MCF 10A (cell line): ENCODE measurements around the gene GP1BB. TPM values are rescaled to one million over a fixed set of nuclear protein-coding genes. Genes with fewer than 3 reads are reported as not detected.

Experiments
- BruUV-seq: library from RNA; stranded (reverse); fragments of 400-500 nt; replicated peaks from 2 replicates; lab custom pipeline; 2021; lab: Mats Ljungman, UMichigan
- CTCF ChIA-PET: fragments of 300-600 bp; sonication (Branson Sonifier 250); formaldehyde crosslinking; extraction: SDS; loops from one replicate; lab custom pipeline; 2021; ENCODE audit warnings: antibody characterized with exemption, inconsistent platforms; lab: Yijun Ruan, JAX
- POLR2A ChIA-PET: fragments of 300-600, 350-650 bp; sonication (Branson Sonifier 250); formaldehyde crosslinking; extraction: SDS; loops from one replicate; lab custom pipeline; 2020; ENCODE audit warnings: antibody characterized with exemption, inconsistent platforms; lab: Yijun Ruan, JAX
- DNase-seq: peaks from one replicate; pipeline ENCODE4 v3.0.0-alpha.2; 2018; ENCODE audit not compliant: unreplicated experiment
- H3K27ac Mint-ChIP-seq: one replicate; pipeline ENCODE4 v1.8.0; 2022; ENCODE audit warnings: mild to moderate bottlenecking, low read depth, mixed read lengths; ENCODE audit not compliant: unreplicated experiment
- H3K27me3 Mint-ChIP-seq: one replicate; pipeline ENCODE4 v1.8.0; 2022; ENCODE audit warnings: mixed read lengths; ENCODE audit not compliant: insufficient read depth, unreplicated experiment
- H3K36me3 Mint-ChIP-seq: one replicate; pipeline ENCODE4 v1.8.0; 2022; ENCODE audit warnings: mild to moderate bottlenecking, moderate library complexity, mixed read lengths; ENCODE audit not compliant: insufficient read depth, unreplicated experiment
- H3K4me1 Mint-ChIP-seq: one replicate; pipeline ENCODE4 v1.8.0; 2022; ENCODE audit warnings: mixed read lengths; ENCODE audit not compliant: insufficient read depth, unreplicated experiment
- H3K4me3 Mint-ChIP-seq: one replicate; pipeline ENCODE4 v1.8.0; 2022; ENCODE audit warnings: mild to moderate bottlenecking, moderate library complexity, mixed read lengths; ENCODE audit not compliant: unreplicated experiment
- H3K9me3 Mint-ChIP-seq: one replicate; pipeline ENCODE4 v1.8.0; 2022; ENCODE audit warnings: mixed read lengths; ENCODE audit not compliant: unreplicated experiment
- CTCF ChIP-seq: fragments of 200-600 bp; IDR thresholded peaks from one replicate; pipeline ENCODE4 v1.8.0; 2022; ENCODE audit warnings: antibody characterized with exemption, mild to moderate bottlenecking; ENCODE audit not compliant: unreplicated experiment
- intact Hi-C: fragments of 100-400 bp; cut with micrococcal nuclease; formaldehyde crosslinking; loops from 2 replicates; pipeline ENCODE4 v1.14.1; 2022
- total RNA-seq: library from RNA; stranded (reverse); gene quantifications from 2 replicates; pipeline ENCODE4 v1.2.3, GENCODE V29; 2022

GP1BB gene
- total RNA-seq, 1 experiment from 2014 or later = 0.37 TPM

- Mint-ChIP-seq H3K27me3 (no peaks in the 10 kb centered on the region), H3K9me3 (peaks cover 9% of the 10 kb centered on the region), H3K36me3 (no peaks in the 10 kb centered on the region), H3K4me3 (no peak overlapping the region), H3K27ac (no peak overlapping the region), H3K4me1 (no peaks in the 10 kb centered on the region)
- CTCF ChIA-PET = no interaction called here
- intact Hi-C loops = no loop called here
- no TSS peak for BruUV-seq
- DNase-seq = no peak
- POLR2A ChIA-PET = no interaction called here
- no peak for TF ChIP-seq CTCF
Measured at GRCh38 chr22:19727310-19728150, 4.2 kb downstream of the GP1BB start.

GRCh38 chr22:19728271-19728670 is 4.9 kb downstream of the GP1BB start:
- no peak for TF ChIP-seq CTCF
- POLR2A ChIA-PET = no interaction called here
- no peaks in the 10 kb centered on the region for H3K4me1 Mint-ChIP-seq
- no peak overlapping the region for H3K27ac Mint-ChIP-seq
- intact Hi-C loops = no loop called here
- DNase-seq = no peak
- H3K4me3 Mint-ChIP-seq = no peak overlapping the region
- CTCF ChIA-PET = interaction anchor here (4.0 kb wide), 1 partner anchor 184 kb away, joined by 76 read pairs; no protein-coding TSS in a partner anchor
- H3K36me3 Mint-ChIP-seq = no peaks in the 10 kb centered on the region
- BruUV-seq = no TSS peak
- peaks cover 9% of the 10 kb centered on the region for H3K9me3 Mint-ChIP-seq
- H3K27me3 Mint-ChIP-seq = no peaks in the 10 kb centered on the region

GRCh38 chr22:19728836-19729235 is 5.5 kb downstream of the GP1BB start:
- Mint-ChIP-seq H3K36me3 (no peaks in the 10 kb centered on the region), H3K4me1 (no peaks in the 10 kb centered on the region), H3K4me3 (no peak overlapping the region), H3K27me3 (no peaks in the 10 kb centered on the region), H3K27ac (no peak overlapping the region), H3K9me3 (peaks cover 9% of the 10 kb centered on the region)
- no peak for TF ChIP-seq CTCF
- DNase-seq = no peak
- POLR2A ChIA-PET = no interaction called here
- CTCF ChIA-PET = interaction anchor here (0.6 to 4.0 kb wide), 5 partner anchors 17 to 392 kb away, joined by 3 to 76 read pairs (median 12); no protein-coding TSS in a partner anchor
- intact Hi-C loops = no loop called here
- BruUV-seq = no TSS peak

GRCh38 chr22:19729507-19729906 is 6.2 kb downstream of the GP1BB start:
- POLR2A ChIA-PET = interaction anchor here (1.1 kb wide), 1 partner anchor 212 kb away, joined by 3 read pairs; the partner anchor contains the start of genes COMT and TXNRD2
- Mint-ChIP-seq H3K9me3 (peaks cover 9% of the 10 kb centered on the region), H3K4me1 (no peaks in the 10 kb centered on the region), H3K27me3 (no peaks in the 10 kb centered on the region), H3K27ac (no peak overlapping the region), H3K4me3 (no peak overlapping the region), H3K36me3 (no peaks in the 10 kb centered on the region)
- DNase-seq = no peak
- BruUV-seq = no TSS peak
- intact Hi-C loops = no loop called here
- no peak for TF ChIP-seq CTCF
- CTCF ChIA-PET = interaction anchor here (0.6 to 4.0 kb wide), 13 partner anchors 17 to 616 kb away, joined by 3 to 76 read pairs (median 5); no protein-coding TSS in a partner anchor
